ENCODE data around the gene CAMK4.

Gene CAMK4

DNA sequence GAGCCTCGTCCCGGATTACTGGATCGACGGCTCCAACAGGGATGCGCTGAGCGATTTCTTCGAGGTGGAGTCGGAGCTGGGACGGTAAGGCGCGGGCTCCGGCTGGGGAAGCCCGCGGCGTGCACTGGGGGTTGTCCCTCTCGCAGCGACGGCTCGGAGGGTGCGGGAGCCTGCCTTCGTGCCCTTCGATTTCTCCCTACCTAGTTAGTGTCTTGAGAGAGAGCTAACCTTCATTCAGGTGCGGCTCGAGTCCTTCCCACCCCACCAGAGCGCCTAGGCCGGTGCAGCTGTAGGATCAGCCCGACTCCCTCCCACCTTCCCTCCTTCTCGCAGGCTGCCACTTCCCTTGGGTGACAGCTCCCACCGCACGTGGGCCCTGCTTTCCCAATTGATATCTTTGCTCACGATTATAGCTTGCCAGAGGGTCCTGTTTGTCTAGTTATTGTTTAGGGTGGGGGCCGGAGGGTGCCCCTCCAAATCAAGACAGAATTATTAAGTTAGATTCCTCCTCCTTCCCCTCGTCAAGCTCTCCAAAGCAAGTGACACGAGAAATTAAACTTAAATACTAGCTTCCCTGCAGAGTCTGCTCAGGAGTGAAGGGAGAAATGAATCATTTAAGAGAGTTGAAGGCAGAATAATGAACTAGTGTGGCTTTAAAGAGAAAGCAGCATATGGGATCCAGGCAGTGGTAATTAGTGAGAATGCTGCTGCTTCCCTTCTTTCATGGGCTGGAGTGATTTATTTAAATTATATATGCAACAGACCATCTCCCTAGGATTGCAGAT, 569 bp downstream of the CAMK4 start:
- Mint-ChIP-seq H3K4me3 (peak overlapping the region; percentile 88), H3K36me3 (no peaks in the 10 kb centered on the region), H3K4me1 (peaks cover 13% of the 10 kb centered on the region), H3K9me3 (no peaks in the 10 kb centered on the region), H3K27me3 (peaks cover 59% of the 10 kb centered on the region), H3K27ac (no peak overlapping the region)
- peak; percentile 35 for ATAC-seq

DNA sequence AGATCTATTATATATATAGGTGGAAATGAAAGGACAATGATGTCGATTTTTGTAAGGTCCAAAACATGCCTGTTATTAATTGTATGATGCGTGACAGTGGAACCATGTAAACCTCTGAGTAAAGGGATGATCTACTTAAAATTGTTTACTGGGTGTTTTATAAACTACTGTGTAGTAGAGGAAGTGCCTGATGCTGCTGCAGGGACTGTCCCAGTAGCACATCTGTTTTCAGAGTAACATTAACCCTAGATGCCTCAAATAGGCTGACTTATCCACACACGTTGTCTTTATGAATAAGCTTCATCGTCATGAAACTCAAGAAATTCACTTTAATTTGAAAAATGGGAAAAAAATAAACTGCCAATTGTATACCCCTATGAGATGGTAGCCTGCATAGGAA, 1.7 kb downstream of the CAMK4 start:
- no peak for ATAC-seq
- Mint-ChIP-seq H3K9me3 (no peaks in the 10 kb centered on the region), H3K4me3 (no peak overlapping the region), H3K36me3 (no peaks in the 10 kb centered on the region), H3K27me3 (peaks cover 55% of the 10 kb centered on the region), H3K27ac (no peak overlapping the region), H3K4me1 (peaks cover 19% of the 10 kb centered on the region)

DNA sequence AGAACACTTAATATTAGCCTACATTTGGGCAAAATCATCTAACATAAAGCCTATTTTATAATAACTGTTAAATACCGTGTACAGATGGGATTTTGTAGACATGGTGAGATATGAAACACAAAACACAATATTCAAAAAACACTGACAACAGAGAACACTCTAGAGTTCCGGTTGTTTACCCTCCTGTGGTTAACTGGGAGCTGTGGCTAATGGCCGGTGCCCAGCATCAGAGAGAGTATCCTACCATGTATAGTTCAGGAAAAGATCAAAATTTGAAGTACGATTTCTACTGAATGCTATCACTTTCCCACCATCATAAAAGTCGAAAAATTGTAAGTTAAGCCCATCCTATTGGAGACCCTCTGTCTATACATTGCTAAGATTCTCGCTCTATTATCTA, 2.4 kb downstream of the CAMK4 start:
- Mint-ChIP-seq H3K27ac (no peak overlapping the region), H3K4me1 (peaks cover 19% of the 10 kb centered on the region), H3K36me3 (no peaks in the 10 kb centered on the region), H3K4me3 (no peak overlapping the region), H3K27me3 (peaks cover 55% of the 10 kb centered on the region), H3K9me3 (no peaks in the 10 kb centered on the region)
- no peak for ATAC-seq

DNA sequence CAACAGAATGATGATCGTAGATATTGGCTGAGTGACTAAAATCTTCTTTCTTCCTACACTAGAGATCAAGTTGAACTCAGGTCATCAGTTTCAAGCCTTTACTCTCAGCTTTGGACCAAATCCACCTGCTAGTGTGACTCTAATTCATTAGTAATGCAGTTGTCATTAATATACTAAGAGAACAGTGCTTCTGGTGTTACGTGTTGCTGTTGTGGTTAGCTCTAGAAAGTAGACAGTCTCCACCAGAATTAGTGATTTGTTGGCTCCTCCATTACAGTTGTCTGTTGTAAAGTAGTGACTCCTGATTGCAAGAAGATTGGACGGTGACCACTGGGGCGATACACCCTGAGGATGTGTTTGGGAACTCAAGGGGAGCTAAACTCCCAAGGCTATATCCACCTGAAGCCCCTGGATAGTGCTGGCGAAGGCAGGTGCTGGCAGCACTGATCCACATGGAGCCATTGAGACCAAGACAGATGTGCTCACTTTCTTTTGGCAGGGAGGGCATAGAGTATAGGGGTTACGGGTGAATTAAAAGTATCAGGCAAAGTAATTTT, 3.1 kb downstream of the CAMK4 start:
- no peak overlapping the region for H3K27ac Mint-ChIP-seq
- ATAC-seq = no peak
- H3K9me3 Mint-ChIP-seq = no peaks in the 10 kb centered on the region
- H3K27me3 Mint-ChIP-seq = peaks cover 51% of the 10 kb centered on the region
- no peak overlapping the region for H3K4me3 Mint-ChIP-seq
- no peaks in the 10 kb centered on the region for H3K36me3 Mint-ChIP-seq
- peaks cover 19% of the 10 kb centered on the region for H3K4me1 Mint-ChIP-seq

DNA sequence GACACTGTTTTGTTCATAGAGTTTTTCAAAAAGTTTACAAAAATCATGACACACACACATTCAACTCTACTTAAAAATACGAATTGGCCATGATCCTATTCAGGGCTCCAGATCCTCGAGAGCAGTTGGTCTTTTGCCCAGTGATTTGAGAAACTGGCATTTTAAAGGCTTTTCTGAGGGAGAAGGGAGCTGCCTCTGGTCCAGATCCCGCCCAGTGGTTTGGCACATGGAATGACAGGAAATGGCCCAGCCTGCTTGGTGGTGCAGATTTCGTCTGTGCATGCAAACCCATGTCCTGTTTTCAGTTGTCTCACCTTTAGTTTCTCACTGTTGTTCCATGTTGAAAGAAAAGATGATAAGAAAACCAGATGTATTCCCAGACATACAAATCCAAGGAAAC, 3.6 kb downstream of the CAMK4 start:
- Mint-ChIP-seq H3K4me3 (no peak overlapping the region), H3K4me1 (peaks cover 19% of the 10 kb centered on the region), H3K27ac (no peak overlapping the region), H3K9me3 (no peaks in the 10 kb centered on the region), H3K36me3 (no peaks in the 10 kb centered on the region), H3K27me3 (peaks cover 46% of the 10 kb centered on the region)
- no peak for ATAC-seq

DNA sequence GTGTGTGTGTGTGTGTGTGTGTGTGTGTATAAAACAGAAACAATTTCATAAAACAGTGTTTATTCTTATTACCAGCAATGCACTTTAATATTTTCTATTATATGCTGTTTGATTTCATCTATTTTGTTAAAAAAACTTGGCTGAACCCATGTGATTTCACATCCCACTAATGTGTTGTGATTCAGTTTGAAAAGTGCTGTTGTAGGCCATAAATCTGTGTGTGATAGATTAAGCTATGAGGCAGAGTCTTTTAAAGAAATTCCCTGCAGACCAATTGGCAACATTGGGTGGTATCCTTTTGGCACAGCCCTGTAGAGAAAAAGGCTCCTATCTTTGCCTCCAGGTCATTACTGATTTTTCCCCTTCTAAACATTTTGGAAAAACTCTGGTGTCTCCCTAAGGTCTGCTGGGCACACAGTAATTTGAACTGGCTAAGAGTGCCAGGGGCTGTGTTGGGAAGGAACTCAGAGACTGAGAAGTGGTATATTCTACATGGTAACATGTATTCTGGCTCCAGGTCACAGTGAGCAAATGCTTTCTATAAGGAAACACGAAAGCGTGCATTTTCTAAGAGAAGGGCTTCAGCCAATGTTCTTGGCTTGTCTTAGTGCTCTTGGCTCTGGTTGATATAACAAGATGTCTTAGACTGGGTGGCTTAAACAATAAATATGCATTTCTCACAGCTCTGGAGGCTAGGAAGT, 4.5 kb downstream of the CAMK4 start:
- Mint-ChIP-seq H3K9me3 (no peaks in the 10 kb centered on the region), H3K27ac (no peak overlapping the region), H3K4me3 (no peak overlapping the region), H3K4me1 (peaks cover 19% of the 10 kb centered on the region), H3K27me3 (peaks cover 37% of the 10 kb centered on the region), H3K36me3 (no peaks in the 10 kb centered on the region)
- ATAC-seq = no peak

DNA sequence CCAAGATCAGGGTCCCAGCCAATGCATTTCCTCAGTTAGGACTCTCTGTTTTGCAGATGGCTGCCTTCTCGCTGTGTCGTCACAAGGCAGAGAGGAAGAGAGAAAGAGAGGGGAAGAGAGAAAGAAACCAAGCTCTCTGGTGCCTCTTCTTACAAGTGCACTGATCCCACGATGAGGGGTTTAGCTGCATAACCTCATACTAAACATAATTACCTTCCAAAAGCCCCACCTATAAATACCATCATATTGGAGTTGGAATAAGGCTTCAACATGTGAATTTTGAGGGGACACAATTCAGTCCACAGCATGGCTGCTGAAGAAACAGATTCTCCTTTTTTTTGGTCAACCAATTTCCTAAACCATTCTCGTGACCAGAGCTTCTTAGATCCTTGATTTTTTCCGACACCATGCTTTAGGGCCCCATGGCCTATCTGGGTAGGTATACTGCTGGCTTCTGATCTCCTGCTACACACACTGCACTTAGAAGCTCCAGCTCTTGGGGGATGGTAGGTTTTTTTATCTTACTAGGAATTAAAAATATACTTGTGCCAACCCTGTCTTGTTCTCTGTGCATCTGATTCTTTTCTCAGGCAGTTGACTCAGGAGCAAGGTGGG, 5.1 kb downstream of the CAMK4 start:
- Mint-ChIP-seq H3K9me3 (no peaks in the 10 kb centered on the region), H3K4me1 (peaks cover 19% of the 10 kb centered on the region), H3K4me3 (no peak overlapping the region), H3K27me3 (peaks cover 30% of the 10 kb centered on the region), H3K36me3 (no peaks in the 10 kb centered on the region), H3K27ac (peak overlapping the region; percentile 36)
- no peak for ATAC-seq

DNA sequence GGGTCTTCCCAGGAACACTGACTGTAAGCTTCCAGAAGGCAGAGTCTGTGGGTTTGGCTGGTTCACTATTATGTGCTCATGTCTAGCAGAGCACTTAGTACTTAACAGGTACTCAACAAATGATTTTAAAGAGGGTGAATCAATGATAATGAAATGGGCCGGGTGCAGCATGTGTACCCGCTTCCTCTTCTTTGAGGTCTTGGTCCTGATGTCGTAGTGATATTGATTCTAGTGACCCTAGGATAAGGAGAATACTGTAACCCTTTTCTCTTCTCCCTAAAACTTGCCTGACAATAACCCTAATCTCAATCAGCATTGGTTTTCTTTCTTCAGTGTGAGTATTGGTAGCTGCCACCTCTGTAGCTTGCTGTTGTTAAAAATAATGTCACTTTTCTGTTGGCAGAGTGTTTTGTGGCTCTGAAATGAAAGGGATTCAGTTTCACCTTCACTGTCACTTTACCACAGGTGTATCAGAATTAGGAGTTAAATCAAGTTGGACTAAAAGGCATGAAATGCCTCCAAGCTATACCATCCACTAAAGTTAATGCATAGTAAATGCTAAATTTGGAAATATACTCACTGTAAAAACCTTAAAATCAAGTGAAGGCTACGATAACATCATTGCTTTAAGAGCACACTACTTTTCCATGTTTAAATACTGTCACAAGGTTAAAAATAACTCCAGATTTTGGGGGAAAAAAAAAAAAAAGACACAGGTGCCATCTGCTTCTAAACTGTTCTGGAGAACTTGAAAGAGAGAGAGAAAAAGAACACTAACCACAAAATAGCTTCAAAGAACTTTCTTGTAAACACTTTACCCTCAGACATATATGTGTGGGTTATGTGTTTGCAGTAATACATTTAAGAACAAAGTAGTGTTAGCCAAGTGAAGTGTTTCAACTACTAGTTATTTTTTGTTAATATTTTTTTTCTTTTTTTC, 6.0 kb downstream of the CAMK4 start:
- peak; percentile 21 for ATAC-seq
- H3K4me1 Mint-ChIP-seq = peaks cover 12% of the 10 kb centered on the region
- peaks cover 22% of the 10 kb centered on the region for H3K27me3 Mint-ChIP-seq

DNA sequence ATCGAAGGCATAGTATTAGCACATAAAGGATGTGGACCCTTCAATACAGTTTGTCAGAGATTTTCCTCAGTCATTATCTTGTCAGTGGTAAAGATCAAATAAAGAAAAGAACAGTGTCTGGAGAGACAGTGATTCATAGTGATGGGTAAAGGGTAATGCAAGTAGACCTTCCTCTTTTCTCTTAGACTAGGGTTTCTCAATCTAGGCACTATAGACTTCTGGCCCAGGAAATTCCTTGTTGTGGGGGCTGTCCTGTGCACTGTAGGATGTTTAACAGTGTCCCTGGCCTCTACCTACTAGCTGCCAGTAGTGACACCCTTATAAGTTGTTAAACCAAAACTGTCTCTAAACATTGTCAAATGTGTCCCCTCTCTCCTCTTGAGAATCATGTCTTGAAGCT, 6.9 kb downstream of the CAMK4 start:
- Mint-ChIP-seq H3K27me3 (peaks cover 13% of the 10 kb centered on the region), H3K4me1 (peaks cover 9% of the 10 kb centered on the region), H3K27ac (no peak overlapping the region), H3K4me3 (no peak overlapping the region), H3K9me3 (no peaks in the 10 kb centered on the region), H3K36me3 (no peaks in the 10 kb centered on the region)
- no peak for ATAC-seq

More for the DNA sequence above, 6.0 kb downstream of the CAMK4 start:
- peak overlapping the region; percentile 36 for H3K27ac Mint-ChIP-seq
- H3K36me3 Mint-ChIP-seq = no peaks in the 10 kb centered on the region
- no peaks in the 10 kb centered on the region for H3K9me3 Mint-ChIP-seq
- H3K4me3 Mint-ChIP-seq = no peak overlapping the region

DNA sequence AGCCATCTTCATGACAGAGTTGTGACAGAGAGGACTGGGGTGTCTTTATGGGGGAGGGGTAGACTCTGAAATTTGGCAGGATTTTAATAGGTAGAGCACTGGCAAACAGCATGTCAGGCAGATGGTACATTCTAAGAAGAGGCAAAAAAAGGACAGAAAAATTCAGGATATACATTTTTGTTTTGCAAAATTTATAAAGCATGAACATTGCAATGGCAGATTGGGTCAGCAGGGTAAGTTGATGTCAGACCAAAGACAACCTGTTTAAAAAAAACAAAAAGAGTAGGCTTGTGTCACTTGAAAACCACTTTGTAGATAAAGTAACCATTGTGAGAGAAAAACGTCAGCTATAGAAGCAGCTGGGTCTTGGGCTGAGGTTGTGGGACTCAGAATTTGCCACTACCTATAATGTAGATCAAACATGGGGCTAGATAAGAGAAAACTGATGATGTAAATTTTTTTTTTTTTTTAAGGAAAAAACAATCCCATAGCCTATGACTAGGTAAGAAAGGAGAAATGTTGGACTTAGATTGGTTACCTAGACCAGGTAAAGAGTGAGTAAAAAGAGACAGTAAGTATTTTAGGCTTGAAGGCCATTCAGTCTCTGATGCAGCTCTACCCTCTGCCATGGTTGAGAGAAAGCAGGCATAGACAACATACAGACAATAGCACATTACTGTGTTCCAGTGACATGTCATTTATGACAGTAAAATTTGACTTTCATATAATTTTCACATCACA, 8.3 kb downstream of the CAMK4 start:
- peaks cover 9% of the 10 kb centered on the region for H3K4me1 Mint-ChIP-seq

DNA sequence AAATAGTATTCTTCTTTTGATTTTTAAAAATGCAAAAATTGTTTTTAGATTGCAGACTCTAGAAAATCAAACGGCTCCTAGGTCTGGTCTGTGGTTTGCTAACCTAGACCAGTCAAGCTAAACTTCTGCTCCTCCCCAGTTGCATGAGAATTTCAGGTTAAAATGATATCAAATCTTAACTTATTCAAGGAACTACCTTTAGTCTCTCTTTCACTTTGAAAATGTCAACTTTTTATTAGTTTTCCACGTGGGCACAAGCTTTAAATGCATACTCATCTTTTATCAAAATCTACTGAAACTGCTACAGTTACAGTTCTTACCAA, 8.8 kb downstream of the CAMK4 start:
- Mint-ChIP-seq H3K36me3 (no peaks in the 10 kb centered on the region), H3K27me3 (no peaks in the 10 kb centered on the region), H3K4me3 (no peak overlapping the region), H3K4me1 (peaks cover 9% of the 10 kb centered on the region), H3K27ac (no peak overlapping the region), H3K9me3 (no peaks in the 10 kb centered on the region)
- no peak for ATAC-seq

More for the DNA sequence above, 8.3 kb downstream of the CAMK4 start:
- no peak for ATAC-seq
- Mint-ChIP-seq H3K27ac (no peak overlapping the region), H3K4me3 (no peak overlapping the region), H3K36me3 (no peaks in the 10 kb centered on the region), H3K9me3 (no peaks in the 10 kb centered on the region), H3K27me3 (peaks cover 5% of the 10 kb centered on the region)

DNA sequence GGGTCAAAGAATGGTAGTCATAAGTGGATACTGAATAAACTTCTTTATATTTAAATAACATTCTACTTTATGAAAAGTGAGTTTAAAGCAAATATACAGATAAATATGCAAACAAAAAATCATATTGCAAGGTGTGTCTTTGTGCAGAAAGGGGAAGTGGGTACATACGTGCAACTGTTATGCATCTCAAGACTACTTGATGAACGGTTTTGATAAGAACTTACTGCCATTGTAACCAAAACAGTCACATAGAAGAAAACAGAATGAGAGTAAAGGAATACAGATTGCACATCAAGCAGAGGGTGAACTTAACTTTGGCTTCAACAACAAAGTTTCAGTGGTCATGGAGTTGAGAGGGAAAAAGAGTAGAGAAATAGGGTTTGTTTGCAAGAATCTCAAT, 9.9 kb downstream of the CAMK4 start:
- Mint-ChIP-seq H3K27me3 (no peaks in the 10 kb centered on the region), H3K9me3 (no peaks in the 10 kb centered on the region), H3K36me3 (no peaks in the 10 kb centered on the region), H3K4me3 (no peak overlapping the region), H3K27ac (no peak overlapping the region), H3K4me1 (peaks cover 9% of the 10 kb centered on the region)
- no peak for ATAC-seq

DNA sequence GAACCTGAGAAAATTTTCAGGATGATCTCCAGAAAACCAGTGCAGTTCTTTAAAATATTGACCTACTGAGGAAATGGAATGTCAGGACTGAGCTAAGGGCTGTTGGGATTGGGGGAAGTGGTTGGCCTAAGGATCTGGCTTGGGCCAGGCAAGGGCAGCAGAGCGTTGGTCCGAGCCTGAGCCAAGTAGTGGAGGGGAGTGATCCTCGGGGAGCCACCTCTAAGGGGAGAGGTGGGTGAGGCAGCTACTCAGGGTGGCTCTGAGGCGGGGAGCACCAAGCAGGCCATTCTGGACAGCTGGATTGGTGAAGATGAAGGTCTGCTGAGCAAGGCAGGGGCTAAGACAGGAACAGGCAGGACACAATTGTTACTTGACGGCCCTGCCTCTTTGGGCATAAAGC, 11.5 kb downstream of the CAMK4 start:
- no peak overlapping the region for H3K4me3 Mint-ChIP-seq
- H3K4me1 Mint-ChIP-seq = no peaks in the 10 kb centered on the region
- peak; percentile 36 for ATAC-seq
- H3K27ac Mint-ChIP-seq = no peak overlapping the region
- no peaks in the 10 kb centered on the region for H3K9me3 Mint-ChIP-seq
- H3K36me3 Mint-ChIP-seq = no peaks in the 10 kb centered on the region
- no peaks in the 10 kb centered on the region for H3K27me3 Mint-ChIP-seq

DNA sequence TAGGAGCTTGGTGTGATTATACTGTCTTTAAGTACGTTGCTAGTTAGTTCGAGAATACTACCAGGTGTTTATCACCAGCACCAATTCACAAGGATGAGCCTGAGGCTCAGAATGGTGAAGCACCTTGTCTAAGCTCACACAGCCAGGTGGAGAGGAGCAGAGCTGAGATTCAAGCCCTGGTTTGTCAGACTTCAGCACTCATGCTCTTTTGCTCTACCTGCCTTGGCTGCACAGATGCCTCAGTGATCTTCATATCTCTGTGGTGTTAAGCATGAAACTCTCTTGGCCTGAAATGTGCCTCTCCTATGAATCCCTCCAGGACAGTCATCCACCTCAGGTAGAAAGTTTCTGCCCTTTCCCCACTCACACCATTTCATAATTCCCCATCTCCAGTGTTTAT, 12.2 kb downstream of the CAMK4 start:
- no peaks in the 10 kb centered on the region for H3K27me3 Mint-ChIP-seq
- H3K36me3 Mint-ChIP-seq = no peaks in the 10 kb centered on the region
- H3K4me1 Mint-ChIP-seq = no peaks in the 10 kb centered on the region
- no peaks in the 10 kb centered on the region for H3K9me3 Mint-ChIP-seq
- no peak overlapping the region for H3K27ac Mint-ChIP-seq
- no peak for ATAC-seq
- H3K4me3 Mint-ChIP-seq = no peak overlapping the region
